Gastroesophageal sphincter (tissue), 4 donors: ENCODE measurements around the gene MRPL49. TPM values are rescaled to one million over a fixed set of nuclear protein-coding genes. Genes with fewer than 3 reads are reported as not detected.

Experiments
- ATAC-seq: fragments of 150-250 bp; one replicate; pipeline ENCODE4 v1.9.1; 2016; ENCODE audit warnings: mild to moderate bottlenecking, moderate library complexity
- H3K27ac ChIP-seq, 4 donors: fragments of 200-600 bp; sonication (generic) in 3 of 4; 1 replicate in 3 of 4; 2 replicates in 1 of 4; pipeline ENCODE4 v1.5.1; 2016 to 2019
- H3K27me3 ChIP-seq: fragments of 200-600 bp; sonication (generic); one replicate; pipeline ENCODE4 v1.5.1; 2019
- H3K36me3 ChIP-seq, 2 donors: fragments of 200-600 bp; sonication (generic); one replicate each; pipeline ENCODE4 v1.5.1; 2019; ENCODE audit warnings: control low read depth in 1 of 2
- H3K4me1 ChIP-seq, 3 donors: fragments of 200-600 bp; sonication (generic); 1 replicate in 2 of 3; 2 replicates in 1 of 3; pipeline ENCODE4 v1.5.1; 2016 to 2019; ENCODE audit warnings: control low read depth in 2 of 3
- H3K4me3 ChIP-seq, 2 donors: fragments of 200-600 bp; sonication (generic); one replicate each; pipeline ENCODE4 v1.5.1; 2019; ENCODE audit warnings: mild to moderate bottlenecking in 1 of 2, moderate library complexity in 1 of 2
- H3K9me3 ChIP-seq, 3 donors: fragments of 200-600 bp; sonication (generic); one replicate each; pipeline ENCODE4 v1.5.1; 2017 to 2019; ENCODE audit warnings: control low read depth in 2 of 3
- EP300 ChIP-seq: sonication (generic); formaldehyde crosslinking; IDR thresholded peaks from one replicate; pipeline ENCODE4 v1.6.1; 2017; ENCODE audit warnings: antibody characterized with exemption, mild to moderate bottlenecking
- POLR2A ChIP-seq, 2 donors: fragments of 450-650 bp; IDR thresholded peaks; one replicate each; pipeline ENCODE4 v1.6.1; 2017; ENCODE audit warnings: antibody characterized with exemption in 2 of 2, mild to moderate bottlenecking in 2 of 2, moderate library complexity in 1 of 2
- POLR2AphosphoS5 ChIP-seq: sonication (generic); formaldehyde crosslinking; IDR thresholded peaks from one replicate; pipeline ENCODE4 v1.6.1; 2017; ENCODE audit warnings: antibody characterized with exemption
- WGBS, 2 donors: methylation state at CpG; one replicate each; pipeline ENCODE4 v1.1.5; 2018; ENCODE audit warnings: low coverage in 1 of 2; 5-methylcytosine and 5-hydroxymethylcytosine counted together
- total RNA-seq, 4 donors: library from RNA; depleted of rRNA; stranded (reverse); fragments of >200 nt; gene quantifications; one replicate each; pipeline ENCODE4 v1.1.0, GENCODE V29; 2016
- TF ChIP-seq, protein P1 (sequence below), 4 experiments: fragments of 200-600 bp in 2 of 4; fragments of 450-650 bp in 2 of 4; sonication (generic) in 1 of 4; IDR thresholded peaks; one replicate each; pipeline ENCODE4 v1.5.1; 2017 to 2019; ENCODE audit warnings: antibody characterized with exemption in 4 of 4, mild to moderate bottlenecking in 2 of 4, moderate library complexity in 2 of 4

MRPL49 gene
- total RNA-seq: 100 to 1,000 TPM in 1 of 4 donors, 10 to 100 TPM in 3; 83.9 to 114 (median 94.1) TPM

- ATAC-seq: peak; percentile 94
- H3K36me3 ChIP-seq: peaks cover 0 to 66% of the 10 kb centered on the region in 2 donors
- H3K9me3 ChIP-seq: no peaks in the 10 kb centered on the region
- peak within 1 kb of the TSS; percentile 87 to 97 (median 94) for H3K27ac ChIP-seq
- peak within 1 kb of the TSS; percentile 74 to 88 for H3K4me3 ChIP-seq
- 0% methylated on average over 7 to 10 of the region's 64 CpGs for WGBS, 2 donors
- peaks cover 0 to 48% (median 14%) of the 10 kb centered on the region in 3 donors for H3K4me1 ChIP-seq
- no peaks in the 10 kb centered on the region for H3K27me3 ChIP-seq
- TF ChIP-seq, protein P1, sequence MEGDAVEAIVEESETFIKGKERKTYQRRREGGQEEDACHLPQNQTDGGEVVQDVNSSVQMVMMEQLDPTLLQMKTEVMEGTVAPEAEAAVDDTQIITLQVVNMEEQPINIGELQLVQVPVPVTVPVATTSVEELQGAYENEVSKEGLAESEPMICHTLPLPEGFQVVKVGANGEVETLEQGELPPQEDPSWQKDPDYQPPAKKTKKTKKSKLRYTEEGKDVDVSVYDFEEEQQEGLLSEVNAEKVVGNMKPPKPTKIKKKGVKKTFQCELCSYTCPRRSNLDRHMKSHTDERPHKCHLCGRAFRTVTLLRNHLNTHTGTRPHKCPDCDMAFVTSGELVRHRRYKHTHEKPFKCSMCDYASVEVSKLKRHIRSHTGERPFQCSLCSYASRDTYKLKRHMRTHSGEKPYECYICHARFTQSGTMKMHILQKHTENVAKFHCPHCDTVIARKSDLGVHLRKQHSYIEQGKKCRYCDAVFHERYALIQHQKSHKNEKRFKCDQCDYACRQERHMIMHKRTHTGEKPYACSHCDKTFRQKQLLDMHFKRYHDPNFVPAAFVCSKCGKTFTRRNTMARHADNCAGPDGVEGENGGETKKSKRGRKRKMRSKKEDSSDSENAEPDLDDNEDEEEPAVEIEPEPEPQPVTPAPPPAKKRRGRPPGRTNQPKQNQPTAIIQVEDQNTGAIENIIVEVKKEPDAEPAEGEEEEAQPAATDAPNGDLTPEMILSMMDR (IDR thresholded peaks at IDR 0.05): peak in 1 of 4 experiments; percentile 5
- TF ChIP-seq POLR2AphosphoS5 (peak; percentile 95), POLR2A (IDR thresholded peaks at IDR 0.05) (peak; percentile 87), EP300 (no peak)
Measured at GRCh38 chr11:65121865-65122696, at the start of gene MRPL49, which contains the start of gene FAU. Gene MRPL49, plus strand, starts transcription at chr11:65122321. Its CDS starts 26 bp downstream, at chr11:65122347. Gene FAU, minus strand, starts transcription at chr11:65122134. Its CDS starts 321 bp downstream, at chr11:65121813.

DNA sequence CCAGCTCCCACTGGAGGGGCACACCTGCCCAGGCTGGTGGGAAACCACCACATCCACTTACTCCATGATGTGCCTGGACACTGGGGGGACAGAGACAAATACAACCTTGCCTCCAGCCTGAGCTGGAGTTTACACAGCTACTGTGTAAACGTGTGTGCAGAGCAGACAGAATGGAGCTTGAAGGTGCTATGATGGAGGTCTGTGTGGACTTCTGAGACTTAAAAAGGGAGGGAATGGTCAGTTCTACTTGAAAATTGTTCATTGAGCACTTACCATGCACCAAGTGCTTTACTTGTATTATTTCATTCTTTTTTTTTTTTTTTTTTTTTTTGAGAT, 49.5 kb upstream of the MRPL49 start:
- 33 to 56% methylated on average over 1 of the region's 1 CpG for WGBS, 2 donors
- no peaks in the 10 kb centered on the region for H3K9me3 ChIP-seq
- ATAC-seq: no peak
- H3K4me1 ChIP-seq: no peaks in the 10 kb centered on the region
- TF ChIP-seq POLR2AphosphoS5: no peak
- no peak for TF ChIP-seq EP300
- no peak for TF ChIP-seq POLR2A (IDR thresholded peaks at IDR 0.05)
- TF ChIP-seq, protein P1 (IDR thresholded peaks at IDR 0.05): no peak
- H3K27ac ChIP-seq: no peak overlapping the region
- no peak overlapping the region for H3K4me3 ChIP-seq
- no peaks in the 10 kb centered on the region for H3K36me3 ChIP-seq
- H3K27me3 ChIP-seq: no peaks in the 10 kb centered on the region

- no peak overlapping the region for H3K27ac ChIP-seq
Measured at GRCh38 chr11:65077451-65077850, 44.7 kb upstream of the MRPL49 start.

GRCh38 chr11:65078151-65078550, 44.0 kb upstream of the MRPL49 start:
- Histone ChIP-seq H3K27ac (no peak overlapping the region), H3K27me3 (no peaks in the 10 kb centered on the region), H3K9me3 (no peaks in the 10 kb centered on the region), H3K4me1 (peaks cover 0 to under 1% (median 0%) of the 10 kb centered on the region in 3 donors), H3K4me3 (no peak overlapping the region), H3K36me3 (no peaks in the 10 kb centered on the region)
- no peak for ATAC-seq
- WGBS, 2 donors: 53 to 80% methylated on average over 1 to 3 of the region's 3 CpGs
- no peak for TF ChIP-seq POLR2AphosphoS5
- TF ChIP-seq, protein P1 (IDR thresholded peaks at IDR 0.05): peak in 3 of 4 experiments; percentile 33 to 56 (median 56)
- no peak for TF ChIP-seq POLR2A (IDR thresholded peaks at IDR 0.05)
- no peak for TF ChIP-seq EP300

More at GRCh38 chr11:65077451-65077850, 44.7 kb upstream of the MRPL49 start:
- no peak overlapping the region for H3K4me3 ChIP-seq
- TF ChIP-seq POLR2AphosphoS5 (no peak), EP300 (no peak), POLR2A (IDR thresholded peaks at IDR 0.05) (no peak)
- TF ChIP-seq, protein P1 (IDR thresholded peaks at IDR 0.05): no peak
- H3K36me3 ChIP-seq: no peaks in the 10 kb centered on the region
- H3K27me3 ChIP-seq: no peaks in the 10 kb centered on the region
- WGBS, 2 donors: 90 to 100% methylated on average over 2 to 4 of the region's 4 CpGs
- no peaks in the 10 kb centered on the region for H3K9me3 ChIP-seq
- no peak for ATAC-seq
- no peaks in the 10 kb centered on the region for H3K4me1 ChIP-seq
